Measurements from ENCODE around the gene AMER1.

AMER1 gene

GRCh38 chrX:64182208-64182607 lies 23.3 kb downstream of the AMER1 start:
- FAIRE-seq: no peak

DNA sequence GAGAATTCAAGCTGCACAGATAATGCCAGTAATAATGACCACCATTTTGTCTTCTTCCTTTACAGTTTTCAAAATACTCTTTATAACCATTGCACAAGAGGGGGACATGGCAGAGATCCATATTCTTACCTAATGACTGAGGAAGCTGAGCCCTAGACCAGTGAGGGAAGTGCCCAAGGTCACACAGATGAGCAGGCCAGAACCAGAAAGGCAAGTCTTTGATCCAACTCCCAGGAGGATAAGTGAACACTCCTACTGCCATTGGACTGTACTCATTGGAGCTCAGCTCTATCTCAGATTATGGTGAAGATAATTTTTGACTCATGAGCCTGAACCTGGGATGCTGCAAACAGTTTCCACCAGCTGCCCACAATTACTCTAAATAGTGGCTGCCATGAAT lies 28.6 kb downstream of the AMER1 start:
- no peak for FAIRE-seq

DNA sequence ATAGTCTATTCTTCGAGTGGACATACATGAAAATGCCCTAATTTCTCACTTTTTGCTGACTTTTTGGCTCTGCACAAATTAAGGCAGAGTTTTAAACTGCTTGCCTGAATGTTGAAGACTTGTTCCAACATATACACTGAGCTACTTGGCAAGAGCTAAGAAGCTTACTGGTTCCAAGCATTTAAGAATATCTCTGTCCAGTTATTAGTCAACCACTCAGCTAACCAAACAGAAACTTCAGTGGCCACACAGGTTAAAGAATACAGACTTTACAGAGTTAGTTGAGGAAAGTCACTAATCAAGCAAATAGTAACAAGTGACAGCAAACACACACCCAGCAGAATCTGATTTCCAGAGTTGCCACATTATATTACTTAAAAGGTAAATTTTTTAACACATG lies 35.5 kb downstream of the AMER1 start:
- no peak for FAIRE-seq

DNA sequence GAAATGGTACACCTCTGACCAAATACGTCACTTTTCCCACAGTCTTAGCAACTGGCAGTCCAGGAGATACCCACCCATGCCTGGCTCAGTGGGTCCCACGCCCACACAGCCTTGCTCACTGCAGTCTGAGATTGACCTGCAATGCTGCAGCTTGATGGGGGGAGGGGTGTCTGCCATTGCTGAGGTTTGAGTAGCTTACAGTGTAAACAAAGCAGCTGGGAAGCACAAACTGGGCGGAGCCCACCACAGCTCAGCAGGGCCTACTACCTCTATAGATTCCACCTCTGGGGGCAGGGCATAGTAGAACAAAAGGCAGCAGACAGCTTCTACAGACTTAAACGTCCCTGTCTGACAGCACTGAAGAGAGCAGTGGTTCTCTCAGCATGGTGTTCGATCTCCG lies 52.7 kb downstream of the AMER1 start:
- no peak for FAIRE-seq

DNA sequence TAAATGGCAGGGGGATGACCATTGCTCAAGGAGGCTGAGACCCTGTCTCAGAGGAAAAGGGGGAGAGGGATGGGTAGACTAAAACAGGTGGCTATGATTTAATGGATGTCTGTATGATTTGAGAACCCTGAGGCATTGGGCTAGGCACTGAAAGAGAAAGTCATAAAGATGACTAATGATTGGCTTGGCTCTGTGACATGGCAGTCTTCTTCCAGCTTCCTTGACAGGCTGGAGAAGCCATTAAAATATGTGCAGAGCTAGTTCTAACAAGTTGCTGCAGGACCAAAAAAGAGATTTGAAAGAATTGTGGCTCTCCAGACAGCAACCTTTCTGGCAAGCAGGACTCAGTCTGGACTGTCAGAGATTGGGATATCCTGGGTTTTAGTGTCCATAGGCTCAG lies 53.6 kb downstream of the AMER1 start:
- no peak for FAIRE-seq

GRCh38 chrX:64150775-64151174 lies 54.7 kb downstream of the AMER1 start:
- FAIRE-seq: no peak

All from G401.6 (cell line).